ENCODE data around the gene GJB3.

Gene GJB3

DNA sequence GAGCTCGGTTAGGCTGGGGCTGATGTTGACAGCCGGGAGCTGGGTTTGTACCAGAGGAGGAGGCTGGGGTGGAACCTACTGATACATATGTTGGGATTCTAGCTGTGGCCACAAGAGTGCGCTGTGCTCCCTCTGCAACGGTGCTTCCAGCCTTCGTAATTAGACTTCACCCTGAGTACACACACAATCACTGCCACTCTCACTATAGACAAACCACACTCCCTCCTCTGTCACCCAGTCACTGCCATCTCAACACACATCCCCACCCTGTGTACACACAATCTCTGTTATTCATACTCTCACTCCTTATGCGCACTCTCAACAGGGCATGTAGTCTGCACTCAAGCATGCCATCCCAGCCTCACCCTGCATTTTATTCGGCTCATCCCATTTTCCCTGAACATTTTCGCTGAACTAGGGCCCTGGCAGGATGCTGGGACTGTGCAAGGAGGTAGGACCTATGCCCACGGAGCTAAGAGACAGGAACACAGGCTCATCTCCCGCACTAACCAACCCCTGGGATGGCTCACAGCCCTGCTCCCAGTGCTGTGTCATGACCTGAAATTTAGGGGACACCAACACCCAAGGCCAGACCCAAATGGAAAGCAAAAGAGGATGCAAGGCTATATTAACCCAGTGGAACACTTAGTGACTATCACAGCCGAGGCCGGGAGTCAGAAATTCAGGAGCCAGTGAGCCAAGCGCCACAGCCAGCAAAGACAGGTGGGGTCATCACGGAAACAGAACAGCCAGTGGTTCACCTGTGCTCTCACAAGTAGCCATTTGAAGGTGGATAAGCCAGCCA is 5.7 kb downstream of the GJB3 start:
- Histone ChIP-seq H2AFZ (ENCODE audit: low read length) (no peak overlapping the region), H3K4me1 (ENCODE audit: low read length) (peaks cover 5% of the 10 kb centered on the region), H3K27ac (ENCODE audit: low read length) (no peak overlapping the region), H3K36me3 (replicated peaks; ENCODE audit: insufficient read depth, low read length) (no peaks in the 10 kb centered on the region), H3K4me2 (ENCODE audit: low read depth, low read length) (no peak overlapping the region), H3K4me3 (ENCODE audit: low read length) (no peak overlapping the region), H3K27me3 (replicated peaks; ENCODE audit: insufficient read depth, low read length) (peaks cover 71% of the 10 kb centered on the region), H3K9me2 (replicated peaks; ENCODE audit: insufficient read depth, low read length) (no peaks in the 10 kb centered on the region), H3K9me3 (replicated peaks; ENCODE audit: insufficient read depth, low read length) (no peaks in the 10 kb centered on the region), H3K79me2 (ENCODE audit: low read length) (no peaks in the 10 kb centered on the region), H3F3A (ENCODE audit: insufficient read depth, low read length) (0 out of 2 replicates have a peak, but pooled peaks cover 4% of the 10 kb centered on the region), H3K9ac (ENCODE audit: low read length) (no peak overlapping the region), H4K20me1 (ENCODE audit: insufficient read depth, low read length) (no peaks in the 10 kb centered on the region)
- TF ChIP-seq, protein P1, sequence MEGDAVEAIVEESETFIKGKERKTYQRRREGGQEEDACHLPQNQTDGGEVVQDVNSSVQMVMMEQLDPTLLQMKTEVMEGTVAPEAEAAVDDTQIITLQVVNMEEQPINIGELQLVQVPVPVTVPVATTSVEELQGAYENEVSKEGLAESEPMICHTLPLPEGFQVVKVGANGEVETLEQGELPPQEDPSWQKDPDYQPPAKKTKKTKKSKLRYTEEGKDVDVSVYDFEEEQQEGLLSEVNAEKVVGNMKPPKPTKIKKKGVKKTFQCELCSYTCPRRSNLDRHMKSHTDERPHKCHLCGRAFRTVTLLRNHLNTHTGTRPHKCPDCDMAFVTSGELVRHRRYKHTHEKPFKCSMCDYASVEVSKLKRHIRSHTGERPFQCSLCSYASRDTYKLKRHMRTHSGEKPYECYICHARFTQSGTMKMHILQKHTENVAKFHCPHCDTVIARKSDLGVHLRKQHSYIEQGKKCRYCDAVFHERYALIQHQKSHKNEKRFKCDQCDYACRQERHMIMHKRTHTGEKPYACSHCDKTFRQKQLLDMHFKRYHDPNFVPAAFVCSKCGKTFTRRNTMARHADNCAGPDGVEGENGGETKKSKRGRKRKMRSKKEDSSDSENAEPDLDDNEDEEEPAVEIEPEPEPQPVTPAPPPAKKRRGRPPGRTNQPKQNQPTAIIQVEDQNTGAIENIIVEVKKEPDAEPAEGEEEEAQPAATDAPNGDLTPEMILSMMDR (IDR thresholded peaks at IDR 0.05; ENCODE audit: low read length): peak; percentile 76
- TF ChIP-seq EZH2 (optimal IDR thresholded peaks at IDR 0.05; ENCODE audit: low read depth, low read length): no peak
- no peak for TF ChIP-seq EZH2phosphoT487 (IDR thresholded peaks at IDR 0.05; ENCODE audit: low read length)
- peak; percentile 50 for DNase-seq

DNA sequence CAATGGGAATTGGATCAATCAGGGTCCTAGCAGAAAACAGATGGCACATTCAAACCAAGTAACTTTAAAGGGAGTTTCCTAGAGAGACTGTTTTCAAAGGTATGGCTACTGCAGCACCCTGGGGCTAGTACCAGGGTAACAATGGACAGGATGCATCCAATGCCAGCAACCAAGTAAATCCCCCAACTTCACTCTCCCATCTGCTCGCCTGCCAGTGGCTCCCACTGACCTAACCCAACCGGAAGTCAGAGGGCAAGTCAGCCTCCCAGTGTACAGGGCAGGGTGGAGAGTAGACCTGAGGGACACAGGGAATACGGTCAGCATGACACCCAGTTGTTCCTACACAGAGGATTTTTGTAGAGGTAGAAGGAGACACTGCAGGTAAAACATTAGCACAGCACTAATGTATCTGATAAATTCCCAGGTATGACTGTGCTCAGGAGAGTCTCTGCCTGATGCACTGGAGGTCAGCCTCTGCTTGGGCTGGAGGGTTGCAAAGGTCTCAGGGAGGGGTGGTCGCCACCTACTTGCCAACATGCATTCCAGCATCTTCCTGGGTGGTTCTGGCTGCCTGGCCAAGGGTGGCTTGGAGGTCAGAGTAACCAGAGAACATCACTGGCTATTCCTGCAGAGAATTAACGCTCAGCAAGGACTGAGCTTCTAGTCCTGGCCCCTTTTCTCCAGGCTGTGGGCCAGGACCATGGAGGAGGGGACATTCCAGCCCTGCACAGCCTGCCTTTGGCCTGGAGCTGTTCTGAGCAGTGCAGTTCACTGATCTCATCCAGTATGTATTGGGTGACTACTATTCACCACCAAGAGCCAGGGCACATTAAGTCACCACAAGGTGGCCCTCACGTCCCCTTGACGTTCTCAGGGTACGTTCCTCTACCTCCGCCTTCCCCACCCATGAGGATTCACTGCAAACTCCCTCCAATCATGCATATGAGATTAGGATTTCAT is 6.7 kb downstream of the GJB3 start:
- peaks cover 5% of the 10 kb centered on the region for H3K4me1 ChIP-seq (ENCODE audit: low read length)
- no peak overlapping the region for H3K4me2 ChIP-seq (ENCODE audit: low read depth, low read length)
- DNase-seq: peak; percentile 14
- peaks cover 69% of the 10 kb centered on the region for H3K27me3 ChIP-seq (replicated peaks; ENCODE audit: insufficient read depth, low read length)
- H3K9me2 ChIP-seq (replicated peaks; ENCODE audit: insufficient read depth, low read length): no peaks in the 10 kb centered on the region
- H3K4me3 ChIP-seq (ENCODE audit: low read length): no peak overlapping the region
- H3K79me2 ChIP-seq (ENCODE audit: low read length): no peaks in the 10 kb centered on the region
- no peaks in the 10 kb centered on the region for H3K9me3 ChIP-seq (replicated peaks; ENCODE audit: insufficient read depth, low read length)
- no peak overlapping the region for H3K9ac ChIP-seq (ENCODE audit: low read length)
- no peak overlapping the region for H2AFZ ChIP-seq (ENCODE audit: low read length)
- H3K27ac ChIP-seq (ENCODE audit: low read length): no peak overlapping the region
- TF ChIP-seq, protein P1 (IDR thresholded peaks at IDR 0.05; ENCODE audit: low read length): peak; percentile 34
- TF ChIP-seq EZH2 (optimal IDR thresholded peaks at IDR 0.05; ENCODE audit: low read depth, low read length): no peak
- H3F3A ChIP-seq (ENCODE audit: insufficient read depth, low read length): 0 out of 2 replicates have a peak, but pooled peaks cover 4% of the 10 kb centered on the region
- H3K36me3 ChIP-seq (replicated peaks; ENCODE audit: insufficient read depth, low read length): no peaks in the 10 kb centered on the region
- H4K20me1 ChIP-seq (ENCODE audit: insufficient read depth, low read length): no peaks in the 10 kb centered on the region

DNA sequence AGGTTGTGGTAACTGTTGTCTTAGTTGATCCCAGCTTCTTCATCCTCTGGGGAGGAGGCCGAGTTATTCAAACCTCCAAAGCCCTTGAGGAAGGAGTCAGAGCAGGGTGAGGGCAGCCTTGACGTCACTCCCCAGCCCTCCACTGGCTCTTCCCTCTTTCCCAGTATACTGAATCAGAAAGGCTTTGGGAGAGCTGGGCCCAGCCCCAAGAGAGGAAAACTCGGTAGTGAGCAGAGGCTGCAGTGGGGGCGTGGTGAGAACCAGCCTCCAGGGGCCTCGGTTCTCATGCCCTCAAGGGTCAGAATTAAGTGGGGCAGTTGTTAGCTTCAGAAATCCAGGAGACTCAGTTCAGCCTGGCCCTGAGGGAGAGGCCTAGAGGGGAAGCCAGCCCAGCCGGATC is 10.0 kb downstream of the GJB3 start:
- no peak for DNase-seq
- Histone ChIP-seq H3K27me3 (replicated peaks; ENCODE audit: insufficient read depth, low read length) (peaks cover 72% of the 10 kb centered on the region), H3K4me3 (ENCODE audit: low read length) (no peak overlapping the region), H3K9ac (ENCODE audit: low read length) (no peak overlapping the region), H3K9me3 (replicated peaks; ENCODE audit: insufficient read depth, low read length) (no peaks in the 10 kb centered on the region), H3K4me2 (ENCODE audit: low read depth, low read length) (no peak overlapping the region), H4K20me1 (ENCODE audit: insufficient read depth, low read length) (no peaks in the 10 kb centered on the region), H3K79me2 (ENCODE audit: low read length) (no peaks in the 10 kb centered on the region), H3K9me2 (replicated peaks; ENCODE audit: insufficient read depth, low read length) (no peaks in the 10 kb centered on the region), H3K36me3 (replicated peaks; ENCODE audit: insufficient read depth, low read length) (no peaks in the 10 kb centered on the region), H3K4me1 (ENCODE audit: low read length) (peaks cover 5% of the 10 kb centered on the region), H2AFZ (ENCODE audit: low read length) (no peak overlapping the region), H3K27ac (ENCODE audit: low read length) (no peak overlapping the region), H3F3A (ENCODE audit: insufficient read depth, low read length) (0 out of 2 replicates have a peak, but pooled peaks cover 4% of the 10 kb centered on the region)
- TF ChIP-seq, protein P1 (IDR thresholded peaks at IDR 0.05; ENCODE audit: low read length): no peak
- TF ChIP-seq EZH2 (optimal IDR thresholded peaks at IDR 0.05; ENCODE audit: low read depth, low read length) (no peak), EZH2phosphoT487 (IDR thresholded peaks at IDR 0.05; ENCODE audit: low read length) (no peak)

Measured in MM.1S (cell line).